ENCODE data around the gene CNBP. TPM values are rescaled to one million over a fixed set of nuclear protein-coding genes. Genes with fewer than 3 reads are reported as not detected.
A peak's percentile ranks its signal among the peaks of the same experiment; 100 is the strongest.

The CNBP gene
- total RNA-seq, 2 donors from 2014 or later, result 339 to 523 TPM

DNA sequence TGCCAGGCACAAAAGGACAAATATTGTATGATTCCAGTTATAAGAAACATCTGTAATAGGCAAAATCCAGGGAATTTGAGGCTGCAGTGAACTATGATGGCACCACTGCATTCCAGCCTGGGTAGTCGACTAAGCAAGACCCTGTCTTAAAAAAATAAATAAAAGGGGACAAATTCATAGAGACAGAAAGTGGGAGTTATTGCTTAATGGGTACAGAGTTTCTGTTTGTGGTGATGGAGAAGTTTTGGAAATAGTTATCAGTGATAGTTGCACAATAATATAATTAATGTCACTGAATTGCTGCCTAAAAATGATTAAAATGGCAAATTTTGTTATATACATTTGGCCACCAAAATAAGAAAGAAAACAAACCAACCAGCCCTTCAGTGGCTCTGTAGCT, 27.6 kb upstream of the CNBP start:
- no peak for DNase-seq (ENCODE audit: low spot score)
- H3K27ac ChIP-seq, result peak overlapping the region in 1 of 2 donors; percentile 30

DNA sequence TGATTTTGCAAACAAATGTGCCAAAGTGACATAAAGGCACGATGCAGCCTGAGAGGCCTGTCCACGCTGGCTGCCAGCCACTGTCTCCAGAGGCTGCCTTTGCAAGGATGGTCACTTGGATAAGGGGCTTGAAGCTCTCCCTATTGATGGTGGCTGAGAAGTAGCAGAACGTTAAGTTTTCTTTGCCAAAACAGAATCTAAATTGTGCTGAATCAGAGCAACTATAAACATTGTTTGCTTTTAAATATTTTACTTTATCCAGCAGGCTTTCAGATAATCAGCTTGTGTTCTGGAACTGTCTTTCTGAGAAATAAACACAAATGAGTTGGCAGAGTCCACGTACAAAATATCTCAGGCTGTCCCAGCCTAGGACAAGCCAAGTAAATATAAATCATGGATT, 23.8 kb upstream of the CNBP start:
- no peak for DNase-seq (ENCODE audit: low spot score)
- H3K36me3 ChIP-seq, result no peaks in the 10 kb centered on the region
- WGBS, result 11% methylated on average over 4 of the region's 4 CpGs
- no peaks in the 10 kb centered on the region for H3K27me3 ChIP-seq (replicated peaks; ENCODE audit: insufficient read depth)
- intact Hi-C loops (cut with DNase I), result no loop called here
- no peak for TF ChIP-seq POLR2A (IDR thresholded peaks at IDR 0.05)
- TF ChIP-seq POLR2AphosphoS5 (IDR thresholded peaks at IDR 0.05), result peak; percentile 60
- TF ChIP-seq, protein P1, sequence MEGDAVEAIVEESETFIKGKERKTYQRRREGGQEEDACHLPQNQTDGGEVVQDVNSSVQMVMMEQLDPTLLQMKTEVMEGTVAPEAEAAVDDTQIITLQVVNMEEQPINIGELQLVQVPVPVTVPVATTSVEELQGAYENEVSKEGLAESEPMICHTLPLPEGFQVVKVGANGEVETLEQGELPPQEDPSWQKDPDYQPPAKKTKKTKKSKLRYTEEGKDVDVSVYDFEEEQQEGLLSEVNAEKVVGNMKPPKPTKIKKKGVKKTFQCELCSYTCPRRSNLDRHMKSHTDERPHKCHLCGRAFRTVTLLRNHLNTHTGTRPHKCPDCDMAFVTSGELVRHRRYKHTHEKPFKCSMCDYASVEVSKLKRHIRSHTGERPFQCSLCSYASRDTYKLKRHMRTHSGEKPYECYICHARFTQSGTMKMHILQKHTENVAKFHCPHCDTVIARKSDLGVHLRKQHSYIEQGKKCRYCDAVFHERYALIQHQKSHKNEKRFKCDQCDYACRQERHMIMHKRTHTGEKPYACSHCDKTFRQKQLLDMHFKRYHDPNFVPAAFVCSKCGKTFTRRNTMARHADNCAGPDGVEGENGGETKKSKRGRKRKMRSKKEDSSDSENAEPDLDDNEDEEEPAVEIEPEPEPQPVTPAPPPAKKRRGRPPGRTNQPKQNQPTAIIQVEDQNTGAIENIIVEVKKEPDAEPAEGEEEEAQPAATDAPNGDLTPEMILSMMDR (IDR thresholded peaks at IDR 0.05), result no peak
- H3K9me3 ChIP-seq, result no peaks in the 10 kb centered on the region
- no peak overlapping the region for H3K4me3 ChIP-seq
- H3K27ac ChIP-seq, result peak overlapping the region; percentile 56 to 63
- H3K4me1 ChIP-seq (replicated peaks), result no peaks in the 10 kb centered on the region

More for the DNA sequence above, 27.6 kb upstream of the CNBP start:
- no peak for TF ChIP-seq POLR2A (IDR thresholded peaks at IDR 0.05)
- TF ChIP-seq, protein P1 (IDR thresholded peaks at IDR 0.05), result no peak
- TF ChIP-seq POLR2AphosphoS5 (IDR thresholded peaks at IDR 0.05), result no peak
- intact Hi-C loops (cut with DNase I), result no loop called here
- Histone ChIP-seq H3K27me3 (replicated peaks; ENCODE audit: insufficient read depth) (no peaks in the 10 kb centered on the region), H3K4me1 (replicated peaks) (no peaks in the 10 kb centered on the region), H3K9me3 (no peaks in the 10 kb centered on the region), H3K4me3 (no peak overlapping the region), H3K36me3 (no peaks in the 10 kb centered on the region)
- WGBS, result 44% methylated on average over 1 of the region's 1 CpG

DNA sequence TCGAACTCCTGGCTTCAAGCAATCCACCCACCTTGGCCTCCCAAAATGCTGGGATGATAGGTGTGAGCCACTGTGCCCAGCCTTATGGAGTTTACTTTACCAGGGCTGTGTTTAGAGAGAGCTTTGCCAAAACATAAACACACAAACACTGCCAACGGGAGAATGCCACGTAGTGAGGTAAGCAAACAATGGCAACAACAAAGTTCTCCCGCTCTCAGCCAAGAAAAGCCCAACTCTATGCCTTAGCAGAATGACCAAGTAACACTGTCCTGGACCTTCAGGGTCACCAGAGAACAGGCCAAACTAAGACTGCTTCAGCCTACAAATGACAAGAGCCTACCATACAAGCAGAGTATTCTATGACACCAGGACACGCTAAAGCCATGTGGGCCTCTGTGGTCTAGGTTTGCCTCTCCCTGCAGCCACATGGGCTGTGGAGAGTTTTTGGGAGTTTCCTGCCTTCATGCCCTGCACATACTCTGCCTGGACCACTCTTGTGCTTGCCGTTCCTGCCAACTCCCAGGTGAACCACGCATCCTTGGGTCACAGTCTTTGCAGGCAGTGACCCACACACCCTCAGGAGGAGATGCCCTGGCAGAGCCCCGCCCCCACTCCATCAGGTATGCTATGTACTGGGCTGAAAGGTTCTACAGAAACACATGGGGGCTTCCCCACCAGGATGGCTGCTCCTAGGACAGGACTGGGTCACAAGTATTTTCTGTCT, 21.6 kb upstream of the CNBP start:
- Histone ChIP-seq H3K27me3 (replicated peaks; ENCODE audit: insufficient read depth) (no peaks in the 10 kb centered on the region), H3K4me3 (no peak overlapping the region), H3K9me3 (no peaks in the 10 kb centered on the region), H3K4me1 (replicated peaks) (no peaks in the 10 kb centered on the region), H3K27ac (peak overlapping the region; percentile 6 to 23), H3K36me3 (no peaks in the 10 kb centered on the region)
- WGBS, result 78% methylated on average over 8 of the region's 8 CpGs
- no peak for DNase-seq (ENCODE audit: low spot score)
- intact Hi-C loops (cut with DNase I), result no loop called here
- TF ChIP-seq POLR2AphosphoS5 (IDR thresholded peaks at IDR 0.05) (no peak), POLR2A (IDR thresholded peaks at IDR 0.05) (no peak)
- TF ChIP-seq, protein P1 (IDR thresholded peaks at IDR 0.05), result no peak

DNA sequence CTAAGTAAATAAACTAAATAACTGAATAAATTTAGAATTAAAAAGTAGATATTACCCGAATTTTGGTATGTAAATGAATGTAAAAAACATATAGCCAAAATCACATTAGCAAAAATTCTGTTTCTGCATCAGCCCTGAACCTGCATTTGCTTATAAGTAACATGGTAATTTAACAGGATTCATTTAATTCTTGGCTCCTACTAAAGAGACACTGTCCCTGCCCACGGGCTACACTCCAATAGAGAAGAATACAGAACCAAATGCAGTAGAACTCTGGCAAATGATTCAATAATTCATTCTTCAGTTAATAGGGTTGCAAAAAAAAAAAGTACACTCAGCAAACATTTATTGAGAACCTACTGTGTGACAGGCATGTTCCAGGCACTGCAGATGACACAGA, 20.8 kb upstream of the CNBP start:
- Histone ChIP-seq H3K36me3 (no peaks in the 10 kb centered on the region), H3K9me3 (no peaks in the 10 kb centered on the region), H3K27ac (no peak overlapping the region), H3K4me1 (replicated peaks) (no peaks in the 10 kb centered on the region), H3K4me3 (no peak overlapping the region), H3K27me3 (replicated peaks; ENCODE audit: insufficient read depth) (no peaks in the 10 kb centered on the region)
- no peak for TF ChIP-seq POLR2AphosphoS5 (IDR thresholded peaks at IDR 0.05)
- no peak for TF ChIP-seq POLR2A (IDR thresholded peaks at IDR 0.05)
- TF ChIP-seq, protein P1 (IDR thresholded peaks at IDR 0.05), result no peak
- intact Hi-C loops (cut with DNase I), result no loop called here
- no peak for DNase-seq (ENCODE audit: low spot score)
- 58% methylated on average over 2 of the region's 2 CpGs for WGBS

DNA sequence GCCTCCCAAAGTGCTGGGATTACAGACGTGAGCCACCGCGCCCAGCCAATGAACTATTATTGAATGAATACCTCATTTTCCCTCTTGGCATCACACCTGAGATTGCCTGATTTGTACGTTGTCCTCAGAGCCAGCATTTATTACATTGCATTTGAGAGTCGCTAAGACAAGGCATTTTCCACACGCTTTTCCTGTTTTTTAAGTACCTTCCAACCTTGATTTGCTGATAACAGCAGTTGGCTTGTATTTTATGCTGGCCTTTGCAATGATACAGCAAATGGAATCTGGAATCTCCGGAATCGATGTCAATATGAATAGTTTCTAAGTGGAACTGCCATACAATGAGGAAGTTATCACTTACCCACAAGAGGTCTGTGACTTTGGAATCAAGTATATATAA, 15.7 kb upstream of the CNBP start:
- TF ChIP-seq POLR2AphosphoS5 (IDR thresholded peaks at IDR 0.05) (no peak), POLR2A (IDR thresholded peaks at IDR 0.05) (no peak)
- peaks cover 7% of the 10 kb centered on the region for H3K4me1 ChIP-seq (replicated peaks)
- intact Hi-C loops (cut with DNase I), result no loop called here
- no peak overlapping the region for H3K27ac ChIP-seq
- no peak overlapping the region for H3K4me3 ChIP-seq
- H3K27me3 ChIP-seq (replicated peaks; ENCODE audit: insufficient read depth), result no peaks in the 10 kb centered on the region
- no peaks in the 10 kb centered on the region for H3K9me3 ChIP-seq
- H3K36me3 ChIP-seq, result no peaks in the 10 kb centered on the region
- 77% methylated on average over 8 of the region's 8 CpGs for WGBS
- no peak for DNase-seq (ENCODE audit: low spot score)

All from prostate gland (tissue), 2 donors.